Stomach (tissue), 4 donors: ENCODE results near the gene NECAB3.

Experiments
- POLR2A ChIP-seq, 4 donors: fragments of 450-650 bp; IDR thresholded peaks; one replicate each; pipeline ENCODE4 v1.6.1; 2016; ENCODE audit warnings: antibody characterized with exemption in 4 of 4, control low read depth in 2 of 4, mild to moderate bottlenecking in 1 of 4, moderate library complexity in 1 of 4
- POLR2AphosphoS5 ChIP-seq, 3 donors: sonication (generic); formaldehyde crosslinking; IDR thresholded peaks; one replicate each; pipeline ENCODE4 v1.6.1; 2016; ENCODE audit warnings: antibody characterized with exemption in 3 of 3
- TF ChIP-seq, protein P1 (sequence below), 7 experiments: fragments of 450-650 bp in 4 of 7; fragments of 200-600 bp in 3 of 7; sonication (generic) in 3 of 7; IDR thresholded peaks; one replicate each; pipeline ENCODE4 v1.5.1; 2016 to 2019; ENCODE audit warnings: antibody characterized with exemption in 7 of 7, control low read depth in 2 of 7, mild to moderate bottlenecking in 1 of 7

DNA sequence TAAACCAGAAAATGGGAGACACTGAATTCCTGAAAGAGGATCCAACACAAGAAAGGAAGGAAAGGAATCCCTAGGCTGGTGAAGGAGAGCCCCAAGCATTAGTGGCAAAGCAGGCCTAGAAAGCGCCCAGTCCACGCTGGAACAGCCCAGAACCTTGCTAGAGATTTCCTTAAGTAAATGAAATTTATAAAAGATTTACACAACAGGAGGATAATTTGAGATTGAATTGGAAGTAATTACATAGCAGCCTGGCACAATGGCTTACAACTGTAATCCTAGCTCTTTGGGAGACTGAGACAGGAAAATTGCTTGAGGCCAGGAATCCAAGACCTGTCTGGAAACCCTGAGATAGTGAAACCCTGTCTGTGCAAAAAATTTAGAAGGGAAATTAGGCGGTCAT lies 38.9 kb downstream of the NECAB3 start:
- TF ChIP-seq, protein P1, sequence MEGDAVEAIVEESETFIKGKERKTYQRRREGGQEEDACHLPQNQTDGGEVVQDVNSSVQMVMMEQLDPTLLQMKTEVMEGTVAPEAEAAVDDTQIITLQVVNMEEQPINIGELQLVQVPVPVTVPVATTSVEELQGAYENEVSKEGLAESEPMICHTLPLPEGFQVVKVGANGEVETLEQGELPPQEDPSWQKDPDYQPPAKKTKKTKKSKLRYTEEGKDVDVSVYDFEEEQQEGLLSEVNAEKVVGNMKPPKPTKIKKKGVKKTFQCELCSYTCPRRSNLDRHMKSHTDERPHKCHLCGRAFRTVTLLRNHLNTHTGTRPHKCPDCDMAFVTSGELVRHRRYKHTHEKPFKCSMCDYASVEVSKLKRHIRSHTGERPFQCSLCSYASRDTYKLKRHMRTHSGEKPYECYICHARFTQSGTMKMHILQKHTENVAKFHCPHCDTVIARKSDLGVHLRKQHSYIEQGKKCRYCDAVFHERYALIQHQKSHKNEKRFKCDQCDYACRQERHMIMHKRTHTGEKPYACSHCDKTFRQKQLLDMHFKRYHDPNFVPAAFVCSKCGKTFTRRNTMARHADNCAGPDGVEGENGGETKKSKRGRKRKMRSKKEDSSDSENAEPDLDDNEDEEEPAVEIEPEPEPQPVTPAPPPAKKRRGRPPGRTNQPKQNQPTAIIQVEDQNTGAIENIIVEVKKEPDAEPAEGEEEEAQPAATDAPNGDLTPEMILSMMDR (IDR thresholded peaks at IDR 0.05), result no peak
- TF ChIP-seq POLR2A (IDR thresholded peaks at IDR 0.05) (no peak), POLR2AphosphoS5 (IDR thresholded peaks at IDR 0.05) (no peak)
